GM10248 (cell line): ENCODE measurements around the gene FKBP10.

Experiments used
- CTCF ChIA-PET: fragments of 300-600 bp; sonication (Branson Sonifier 250); formaldehyde crosslinking; extraction: SDS; loops from one replicate; lab custom pipeline; 2021; ENCODE audit warnings: antibody characterized with exemption; lab: Yijun Ruan, JAX
- POLR2A ChIA-PET: fragments of 350-650 bp; sonication (Branson Sonifier 250); formaldehyde crosslinking; extraction: SDS; loops from one replicate; lab custom pipeline; 2020; ENCODE audit warnings: antibody characterized with exemption; lab: Yijun Ruan, JAX
- DNase-seq: peaks from one replicate; pipeline ENCODE4 v3.0.0; 2012; ENCODE audit errors: extremely low spot score
- CTCF ChIP-seq: IDR thresholded peaks from 2 replicates; pipeline ENCODE4 v1.5.1; 2012; ENCODE audit warnings: mild to moderate bottlenecking, low read depth; ENCODE audit errors: extremely low read depth, missing control alignments, control extremely low read depth

Gene FKBP10

GRCh38 chr17:41787021-41787418, 25.8 kb upstream of the FKBP10 start:
- POLR2A ChIA-PET: interaction anchor here (0.6 to 1.9 kb wide), 3 partner anchors 10 to 109 kb away, joined by 3 to 8 read pairs (median 4); partner anchors contain the start of gene EIF1
- TF ChIP-seq CTCF: no peak

GRCh38 chr17:41792845-41793783, 19.7 kb upstream of the FKBP10 start:
- TF ChIP-seq CTCF: no peak
- ChIA-PET POLR2A (no interaction called here), CTCF (no interaction called here)
- DNase-seq: no peak

More at GRCh38 chr17:41787021-41787418, 25.8 kb upstream of the FKBP10 start:
- CTCF ChIA-PET: interaction anchor here (0.7 to 2.5 kb wide), 11 partner anchors 10 to 108 kb away, joined by 3 to 25 read pairs (median 6); partner anchors contain the start of gene P3H4
- DNase-seq: no peak

- ChIA-PET POLR2A (interaction anchor here (0.6 kb wide), 1 partner anchor 30 kb away, joined by 3 read pairs; no protein-coding TSS in a partner anchor), CTCF (interaction anchor here (1.5 kb wide), 1 partner anchor 12 kb away, joined by 4 read pairs; no protein-coding TSS in a partner anchor)
- TF ChIP-seq CTCF: no peak
- no peak for DNase-seq
These were observed 18.8 kb upstream of the FKBP10 start for GRCh38 chr17:41793784-41794539.

- DNase-seq: no peak
- no peak for TF ChIP-seq CTCF
- ChIA-PET POLR2A (interaction anchor here (0.6 kb wide), 1 partner anchor 29 kb away, joined by 3 read pairs; no protein-coding TSS in a partner anchor), CTCF (interaction anchor here (1.5 kb wide), 1 partner anchor 13 kb away, joined by 4 read pairs; no protein-coding TSS in a partner anchor)
These were observed 18.2 kb upstream of the FKBP10 start for GRCh38 chr17:41794540-41794975.

- no peak for TF ChIP-seq CTCF
- ChIA-PET CTCF (interaction anchor here (0.8 to 1.1 kb wide), 2 partner anchors 10 to 60 kb away, joined by 3 read pairs; partner anchors contain the start of gene JUP), POLR2A (no interaction called here)
- no peak for DNase-seq
These were observed 16.5 kb upstream of the FKBP10 start for GRCh38 chr17:41796121-41796895.
